ENCODE results near the gene DEFB128.

DEFB128 gene

DNA sequence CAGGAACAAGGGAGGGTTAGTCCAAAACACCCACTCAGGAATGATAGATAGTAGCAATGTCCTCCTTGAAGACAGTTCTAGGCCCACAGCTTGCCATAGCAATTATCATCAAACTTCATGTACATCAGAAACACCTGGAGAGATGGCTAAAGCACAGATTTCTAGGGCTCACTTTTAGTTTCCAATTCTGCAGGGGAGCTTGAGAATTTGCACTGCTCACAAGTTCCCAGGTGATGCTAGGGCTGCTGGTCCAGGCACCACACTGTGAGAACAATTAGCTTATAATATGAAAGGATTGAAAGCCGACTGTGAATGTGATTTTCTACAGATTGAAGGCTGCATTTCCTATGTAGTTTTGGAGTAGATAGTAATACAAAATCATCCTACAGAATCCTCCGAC, 43.6 kb downstream of the DEFB128 start:
- no peak for DNase-seq

DNA sequence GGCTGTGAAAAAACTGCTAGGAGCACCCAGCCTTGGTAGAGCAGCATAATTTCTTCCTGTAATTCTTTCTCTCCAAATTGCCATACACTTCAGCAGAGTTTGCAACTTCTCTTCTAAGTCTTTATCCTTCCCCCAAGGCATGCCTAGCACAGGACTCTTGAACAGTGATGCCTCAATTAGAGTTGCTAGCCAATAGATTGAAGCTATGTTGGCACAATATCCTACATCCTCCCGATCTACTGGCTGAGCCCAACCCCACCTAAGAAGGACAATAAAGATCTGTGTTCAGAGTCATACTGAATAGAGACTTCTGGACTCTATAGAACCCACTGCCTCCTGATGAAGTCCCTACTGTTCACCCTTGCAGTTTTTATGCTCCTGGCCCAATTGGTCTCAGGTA, 47.2 kb downstream of the DEFB128 start, which contains the start of gene DEFB126:
Gene DEFB126 (plus strand): TSS at position 301 of the 400 bp plus-strand sequence. CDS start 39 bp downstream, at position 340.
- DNase-seq: no peak
